ENCODE results near the gene EME2. TPM values are rescaled to one million over a fixed set of nuclear protein-coding genes. Genes with fewer than 3 reads are reported as not detected.

The EME2 gene
- polyA plus RNA-seq, 1 donor from 2014 or later: 21.2 TPM

GRCh38 chr16:1752853-1753252, 19.8 kb upstream of the EME2 start:
- Histone ChIP-seq H3K9ac (ENCODE audit: low read length) (no peak overlapping the region), H3K79me2 (replicated peaks; ENCODE audit: insufficient read depth, low read length) (no peaks in the 10 kb centered on the region), H3F3A (ENCODE audit: insufficient read depth, low read length, poor library complexity, severe bottlenecking) (no peaks in the 10 kb centered on the region), H3K27me3 (ENCODE audit: insufficient read depth, low read depth, low read length) (no peaks in the 10 kb centered on the region), H3K4me2 (ENCODE audit: low read length) (no peak overlapping the region), H3K9me3 (ENCODE audit: low read length) (no peaks in the 10 kb centered on the region), H3K4me3 (ENCODE audit: low read length) (no peak overlapping the region), H4K20me1 (ENCODE audit: insufficient read depth) (no peaks in the 10 kb centered on the region), H3K27ac (ENCODE audit: low read length) (no peak overlapping the region), H3K36me3 (ENCODE audit: insufficient read depth, low read length) (peaks cover 7% of the 10 kb centered on the region), H3K9me2 (ENCODE audit: insufficient read depth, low read length) (no peaks in the 10 kb centered on the region), H2AFZ (ENCODE audit: low read depth, low read length) (no peak overlapping the region)
- TF ChIP-seq SMC3 (conservative IDR thresholded peaks at IDR 0.05; ENCODE audit: poor library complexity) (no peak), RAD21 (conservative IDR thresholded peaks at IDR 0.05) (no peak), POLR2AphosphoS5 (IDR thresholded peaks at IDR 0.05) (no peak), CTCF (IDR thresholded peaks at IDR 0.05; ENCODE audit: poor library complexity, severe bottlenecking) (no peak), MXI1 (conservative IDR thresholded peaks at IDR 0.05; ENCODE audit: poor library complexity, severe bottlenecking) (no peak), EZH2 (IDR thresholded peaks at IDR 0.05; ENCODE audit: borderline replicate concordance, insufficient read depth, low read length, poor library complexity, severe bottlenecking) (no peak), EP300 (conservative IDR thresholded peaks at IDR 0.05; ENCODE audit: poor library complexity, severe bottlenecking) (no peak), TAF1 (IDR thresholded peaks at IDR 0.05; ENCODE audit: low read depth) (no peak)
- TF ChIP-seq, protein P1, sequence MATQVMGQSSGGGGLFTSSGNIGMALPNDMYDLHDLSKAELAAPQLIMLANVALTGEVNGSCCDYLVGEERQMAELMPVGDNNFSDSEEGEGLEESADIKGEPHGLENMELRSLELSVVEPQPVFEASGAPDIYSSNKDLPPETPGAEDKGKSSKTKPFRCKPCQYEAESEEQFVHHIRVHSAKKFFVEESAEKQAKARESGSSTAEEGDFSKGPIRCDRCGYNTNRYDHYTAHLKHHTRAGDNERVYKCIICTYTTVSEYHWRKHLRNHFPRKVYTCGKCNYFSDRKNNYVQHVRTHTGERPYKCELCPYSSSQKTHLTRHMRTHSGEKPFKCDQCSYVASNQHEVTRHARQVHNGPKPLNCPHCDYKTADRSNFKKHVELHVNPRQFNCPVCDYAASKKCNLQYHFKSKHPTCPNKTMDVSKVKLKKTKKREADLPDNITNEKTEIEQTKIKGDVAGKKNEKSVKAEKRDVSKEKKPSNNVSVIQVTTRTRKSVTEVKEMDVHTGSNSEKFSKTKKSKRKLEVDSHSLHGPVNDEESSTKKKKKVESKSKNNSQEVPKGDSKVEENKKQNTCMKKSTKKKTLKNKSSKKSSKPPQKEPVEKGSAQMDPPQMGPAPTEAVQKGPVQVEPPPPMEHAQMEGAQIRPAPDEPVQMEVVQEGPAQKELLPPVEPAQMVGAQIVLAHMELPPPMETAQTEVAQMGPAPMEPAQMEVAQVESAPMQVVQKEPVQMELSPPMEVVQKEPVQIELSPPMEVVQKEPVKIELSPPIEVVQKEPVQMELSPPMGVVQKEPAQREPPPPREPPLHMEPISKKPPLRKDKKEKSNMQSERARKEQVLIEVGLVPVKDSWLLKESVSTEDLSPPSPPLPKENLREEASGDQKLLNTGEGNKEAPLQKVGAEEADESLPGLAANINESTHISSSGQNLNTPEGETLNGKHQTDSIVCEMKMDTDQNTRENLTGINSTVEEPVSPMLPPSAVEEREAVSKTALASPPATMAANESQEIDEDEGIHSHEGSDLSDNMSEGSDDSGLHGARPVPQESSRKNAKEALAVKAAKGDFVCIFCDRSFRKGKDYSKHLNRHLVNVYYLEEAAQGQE (IDR thresholded peaks at IDR 0.05; ENCODE audit: borderline replicate concordance): no peak

GRCh38 chr16:1754204-1754603, 18.4 kb upstream of the EME2 start:
- H3K9ac ChIP-seq (ENCODE audit: low read length): no peak overlapping the region
- no peaks in the 10 kb centered on the region for H3K27me3 ChIP-seq (ENCODE audit: insufficient read depth, low read depth, low read length)
- H3K4me2 ChIP-seq (ENCODE audit: low read length): no peak overlapping the region
- no peaks in the 10 kb centered on the region for H3K79me2 ChIP-seq (replicated peaks; ENCODE audit: insufficient read depth, low read length)
- TF ChIP-seq, protein P1 (IDR thresholded peaks at IDR 0.05; ENCODE audit: borderline replicate concordance): no peak
- TF ChIP-seq EP300 (conservative IDR thresholded peaks at IDR 0.05; ENCODE audit: poor library complexity, severe bottlenecking) (no peak), TAF1 (IDR thresholded peaks at IDR 0.05; ENCODE audit: low read depth) (no peak), MXI1 (conservative IDR thresholded peaks at IDR 0.05; ENCODE audit: poor library complexity, severe bottlenecking) (no peak), EZH2 (IDR thresholded peaks at IDR 0.05; ENCODE audit: borderline replicate concordance, insufficient read depth, low read length, poor library complexity, severe bottlenecking) (no peak), CTCF (IDR thresholded peaks at IDR 0.05; ENCODE audit: poor library complexity, severe bottlenecking) (no peak)
- no peaks in the 10 kb centered on the region for H3K9me3 ChIP-seq (ENCODE audit: low read length)
- H4K20me1 ChIP-seq (ENCODE audit: insufficient read depth): no peaks in the 10 kb centered on the region
- H3K9me2 ChIP-seq (ENCODE audit: insufficient read depth, low read length): no peaks in the 10 kb centered on the region
- no peaks in the 10 kb centered on the region for H3F3A ChIP-seq (ENCODE audit: insufficient read depth, low read length, poor library complexity, severe bottlenecking)
- no peak overlapping the region for H3K4me3 ChIP-seq (ENCODE audit: low read length)
- H3K27ac ChIP-seq (ENCODE audit: low read length): no peak overlapping the region
- peaks cover 6% of the 10 kb centered on the region for H3K36me3 ChIP-seq (ENCODE audit: insufficient read depth, low read length)
- no peak overlapping the region for H2AFZ ChIP-seq (ENCODE audit: low read depth, low read length)
